Measurements from ENCODE around the gene AWAT2.

The AWAT2 gene

GRCh38 chrX:70041993-70042392 is 7.7 kb downstream of the AWAT2 start:
- Histone ChIP-seq H3K79me2 (ENCODE audit: insufficient read depth, low read depth) (no peaks in the 10 kb centered on the region), H3K4me1 (ENCODE audit: low read depth, poor library complexity, severe bottlenecking) (no peaks in the 10 kb centered on the region), H3K4me3 (IDR thresholded peaks at IDR 0.05; ENCODE audit: insufficient read depth, low read depth, low read length) (no peak overlapping the region), H3K36me3 (ENCODE audit: insufficient read depth) (no peaks in the 10 kb centered on the region), H4K20me1 (ENCODE audit: insufficient read depth) (no peaks in the 10 kb centered on the region), H3K27me3 (ENCODE audit: insufficient read depth, low read depth) (no peaks in the 10 kb centered on the region), H3K9ac (no peak overlapping the region), H3K4me2 (no peak overlapping the region), H2AFZ (ENCODE audit: low read depth) (no peak overlapping the region), H3K27ac (no peak overlapping the region)
- TF ChIP-seq CTCF (conservative IDR thresholded peaks at IDR 0.05; ENCODE audit: low read depth, low read length): no peak

GRCh38 chrX:70039758-70040157 is 10.0 kb downstream of the AWAT2 start:
- no peak overlapping the region for H3K9ac ChIP-seq
- no peak overlapping the region for H3K4me2 ChIP-seq
- no peaks in the 10 kb centered on the region for H3K27me3 ChIP-seq (ENCODE audit: insufficient read depth, low read depth)
- no peaks in the 10 kb centered on the region for H3K4me1 ChIP-seq (ENCODE audit: low read depth, poor library complexity, severe bottlenecking)
- H4K20me1 ChIP-seq (ENCODE audit: insufficient read depth): no peaks in the 10 kb centered on the region
- H3K36me3 ChIP-seq (ENCODE audit: insufficient read depth): no peaks in the 10 kb centered on the region
- no peak overlapping the region for H3K4me3 ChIP-seq (IDR thresholded peaks at IDR 0.05; ENCODE audit: insufficient read depth, low read depth, low read length)
- TF ChIP-seq CTCF (conservative IDR thresholded peaks at IDR 0.05; ENCODE audit: low read depth, low read length): no peak
- no peaks in the 10 kb centered on the region for H3K79me2 ChIP-seq (ENCODE audit: insufficient read depth, low read depth)
- no peak overlapping the region for H2AFZ ChIP-seq (ENCODE audit: low read depth)
- H3K27ac ChIP-seq: no peak overlapping the region

- Histone ChIP-seq H4K20me1 (ENCODE audit: insufficient read depth) (no peaks in the 10 kb centered on the region), H3K4me1 (ENCODE audit: low read depth, poor library complexity, severe bottlenecking) (no peaks in the 10 kb centered on the region), H3K9ac (no peak overlapping the region), H3K4me3 (IDR thresholded peaks at IDR 0.05; ENCODE audit: insufficient read depth, low read depth, low read length) (no peak overlapping the region), H3K36me3 (ENCODE audit: insufficient read depth) (no peaks in the 10 kb centered on the region), H3K4me2 (no peak overlapping the region), H3K27ac (no peak overlapping the region), H3K79me2 (ENCODE audit: insufficient read depth, low read depth) (no peaks in the 10 kb centered on the region), H2AFZ (ENCODE audit: low read depth) (no peak overlapping the region), H3K27me3 (ENCODE audit: insufficient read depth, low read depth) (no peaks in the 10 kb centered on the region)
- TF ChIP-seq CTCF (conservative IDR thresholded peaks at IDR 0.05; ENCODE audit: low read depth, low read length): no peak
Observed at GRCh38 chrX:70038951-70039350, 10.8 kb downstream of the AWAT2 start.

- Histone ChIP-seq H3K9ac (no peak overlapping the region), H2AFZ (ENCODE audit: low read depth) (no peak overlapping the region), H3K27me3 (ENCODE audit: insufficient read depth, low read depth) (no peaks in the 10 kb centered on the region), H3K4me2 (no peak overlapping the region), H3K79me2 (ENCODE audit: insufficient read depth, low read depth) (no peaks in the 10 kb centered on the region), H3K4me1 (ENCODE audit: low read depth, poor library complexity, severe bottlenecking) (no peaks in the 10 kb centered on the region), H4K20me1 (ENCODE audit: insufficient read depth) (no peaks in the 10 kb centered on the region), H3K4me3 (IDR thresholded peaks at IDR 0.05; ENCODE audit: insufficient read depth, low read depth, low read length) (no peak overlapping the region), H3K27ac (no peak overlapping the region), H3K36me3 (ENCODE audit: insufficient read depth) (no peaks in the 10 kb centered on the region)
- no peak for TF ChIP-seq CTCF (conservative IDR thresholded peaks at IDR 0.05; ENCODE audit: low read depth, low read length)
Observed at GRCh38 chrX:70038515-70038914, 11.2 kb downstream of the AWAT2 start.

- no peak overlapping the region for H3K4me3 ChIP-seq (IDR thresholded peaks at IDR 0.05; ENCODE audit: insufficient read depth, low read depth, low read length)
- H3K36me3 ChIP-seq (ENCODE audit: insufficient read depth): no peaks in the 10 kb centered on the region
- H2AFZ ChIP-seq (ENCODE audit: low read depth): no peak overlapping the region
- H3K4me1 ChIP-seq (ENCODE audit: low read depth, poor library complexity, severe bottlenecking): no peaks in the 10 kb centered on the region
- TF ChIP-seq CTCF (conservative IDR thresholded peaks at IDR 0.05; ENCODE audit: low read depth, low read length): no peak
- no peaks in the 10 kb centered on the region for H4K20me1 ChIP-seq (ENCODE audit: insufficient read depth)
- H3K9ac ChIP-seq: no peak overlapping the region
- no peak overlapping the region for H3K4me2 ChIP-seq
- no peak overlapping the region for H3K27ac ChIP-seq
- H3K27me3 ChIP-seq (ENCODE audit: insufficient read depth, low read depth): no peaks in the 10 kb centered on the region
- no peaks in the 10 kb centered on the region for H3K79me2 ChIP-seq (ENCODE audit: insufficient read depth, low read depth)
Observed at GRCh38 chrX:70034646-70035045, 15.1 kb downstream of the AWAT2 start.

Data from KMS-11 (cell line).